GM21619 (cell line): ENCODE data around the gene RELL1.

Experiments used
- ATAC-seq: cut with Tn5 transposase; IDR thresholded peaks from one replicate; pipeline ENCODE4 v1.9.1; 2021; ENCODE audit not compliant: unreplicated experiment

RELL1 gene

GRCh38 chr4:37603711-37604110 is 82.5 kb downstream of the RELL1 start:
- no peak for ATAC-seq

- peak; percentile 76 for ATAC-seq
Observed at GRCh38 chr4:37603070-37603468, 83.1 kb downstream of the RELL1 start.

- ATAC-seq, result no peak
Observed at GRCh38 chr4:37602454-37603069, 83.6 kb downstream of the RELL1 start.

- no peak for ATAC-seq
Observed at GRCh38 chr4:37601531-37601930, 84.6 kb downstream of the RELL1 start.

- no peak for ATAC-seq
Observed at GRCh38 chr4:37599092-37599790, 86.9 kb downstream of the RELL1 start.

- no peak for ATAC-seq
Observed at GRCh38 chr4:37597034-37597433, 89.1 kb downstream of the RELL1 start.

- ATAC-seq, result no peak
Observed at GRCh38 chr4:37595875-37596680, 90.1 kb downstream of the RELL1 start.

- no peak for ATAC-seq
Observed at GRCh38 chr4:37594099-37594498, 92.1 kb downstream of the RELL1 start.

- no peak for ATAC-seq
Observed at GRCh38 chr4:37591349-37591748, 94.8 kb downstream of the RELL1 start.

GRCh38 chr4:37590016-37590415 is 96.2 kb downstream of the RELL1 start:
- ATAC-seq, result no peak

- ATAC-seq, result no peak
Observed at GRCh38 chr4:37588150-37588549, 98.0 kb downstream of the RELL1 start.

- ATAC-seq, result no peak
Observed at GRCh38 chr4:37586194-37586593, 100.0 kb downstream of the RELL1 start.

GRCh38 chr4:37584493-37585060 is 101.6 kb downstream of the RELL1 start:
- ATAC-seq, result no peak

GRCh38 chr4:37584071-37584470 is 102.1 kb downstream of the RELL1 start:
- no peak for ATAC-seq

- ATAC-seq, result no peak
Observed at GRCh38 chr4:37573566-37573965, 112.6 kb downstream of the RELL1 start.

GRCh38 chr4:37568489-37568888 is 117.7 kb downstream of the RELL1 start:
- no peak for ATAC-seq

- ATAC-seq, result no peak
Observed at GRCh38 chr4:37567836-37568235, 118.3 kb downstream of the RELL1 start.

- ATAC-seq, result no peak
Observed at GRCh38 chr4:37562592-37562991, 123.6 kb downstream of the RELL1 start.

GRCh38 chr4:37561803-37562207 is 124.4 kb downstream of the RELL1 start:
- ATAC-seq, result peak; percentile 93

GRCh38 chr4:37561196-37561802 is 124.9 kb downstream of the RELL1 start:
- peak; percentile 85 for ATAC-seq
